ENCODE measurements around the gene GMCL2. TPM values are rescaled to one million over a fixed set of nuclear protein-coding genes. Genes with fewer than 3 reads are reported as not detected.

Gene GMCL2
- total RNA-seq, 2 experiments from 2014 or later: not detected

GRCh38 chr5:178201221-178201926 is 14.2 kb upstream of the GMCL2 start:
- TF ChIP-seq CTCF (conservative IDR thresholded peaks at IDR 0.05; ENCODE audit: low read length) (no peak), EZH2phosphoT487 (IDR thresholded peaks at IDR 0.05; ENCODE audit: borderline replicate concordance, low read depth, low read length) (no peak)
- no TSS peak for BruUV-seq (replicated peaks)

GRCh38 chr5:178199581-178200434 is 12.6 kb upstream of the GMCL2 start:
- Histone ChIP-seq H3K4me3 (ENCODE audit: low read depth, low read length, poor library complexity, severe bottlenecking) (no peak overlapping the region), H3K27ac (ENCODE audit: low read depth, low read length, poor library complexity, severe bottlenecking) (no peak overlapping the region), H2AFZ (ENCODE audit: low read length) (no peak overlapping the region), H3K9me2 (ENCODE audit: insufficient read depth, low read length) (no peaks in the 10 kb centered on the region), H3K4me2 (ENCODE audit: low read length) (no peak overlapping the region), H3K4me1 (ENCODE audit: insufficient read depth, low read length, poor library complexity, severe bottlenecking) (no peaks in the 10 kb centered on the region), H3K9me3 (ENCODE audit: low read length) (no peaks in the 10 kb centered on the region), H3K79me2 (ENCODE audit: insufficient read depth, low read depth, low read length) (peaks cover 17% of the 10 kb centered on the region; the same call in 1 of the 2 replicates), H3K36me3 (ENCODE audit: insufficient read depth, low read length) (peaks cover 4% of the 10 kb centered on the region; the same call in 1 of the 2 replicates), H4K20me1 (ENCODE audit: insufficient read depth, low read length) (no peaks in the 10 kb centered on the region)
- intact Hi-C loops (cut with micrococcal nuclease; ENCODE audit: unreplicated experiment): no loop called here
- ChIA-PET CTCF (ENCODE audit: unreplicated experiment) (no interaction called here), POLR2A (interaction anchor here (1.0 kb wide), 1 partner anchor 44 kb away, joined by 6 read pairs; no protein-coding TSS in a partner anchor)
- TF ChIP-seq EZH2phosphoT487 (IDR thresholded peaks at IDR 0.05; ENCODE audit: borderline replicate concordance, low read depth, low read length) (no peak), CTCF (conservative IDR thresholded peaks at IDR 0.05; ENCODE audit: low read length) (no peak)
- DNase-seq (ENCODE audit: low spot score): no peak
- BruUV-seq (replicated peaks): no TSS peak

More at GRCh38 chr5:178201221-178201926, 14.2 kb upstream of the GMCL2 start:
- H3K27ac ChIP-seq (ENCODE audit: low read depth, low read length, poor library complexity, severe bottlenecking): no peak overlapping the region
- peaks cover 5% of the 10 kb centered on the region for H3K4me1 ChIP-seq (ENCODE audit: insufficient read depth, low read length, poor library complexity, severe bottlenecking)
- H3K79me2 ChIP-seq (ENCODE audit: insufficient read depth, low read depth, low read length): peaks cover 33% of the 10 kb centered on the region
- H3K9me2 ChIP-seq (ENCODE audit: insufficient read depth, low read length): no peaks in the 10 kb centered on the region
- no peak overlapping the region for H3K4me2 ChIP-seq (ENCODE audit: low read length)
- CTCF ChIA-PET (ENCODE audit: unreplicated experiment): no interaction called here
- H3K4me3 ChIP-seq (ENCODE audit: low read depth, low read length, poor library complexity, severe bottlenecking): no peak overlapping the region
- H3K9me3 ChIP-seq (ENCODE audit: low read length): no peaks in the 10 kb centered on the region
- POLR2A ChIA-PET: interaction anchor here (0.6 to 1.2 kb wide), 5 partner anchors 20 to 609 kb away, joined by 3 to 7 read pairs (median 3); partner anchors contain the start of gene TMED9
- peaks cover 20% of the 10 kb centered on the region for H3K36me3 ChIP-seq (ENCODE audit: insufficient read depth, low read length)
- no peak for DNase-seq (ENCODE audit: low spot score)
- no peak overlapping the region for H2AFZ ChIP-seq (ENCODE audit: low read length)
- H4K20me1 ChIP-seq (ENCODE audit: insufficient read depth, low read length): peaks cover 11% of the 10 kb centered on the region
- intact Hi-C loops (cut with micrococcal nuclease; ENCODE audit: unreplicated experiment): no loop called here

All from OCI-LY7 (cell line).